GM21786 (cell line): ENCODE data around the gene MYL3.

Experiments
- ATAC-seq: cut with Tn5 transposase; IDR thresholded peaks from one replicate; pipeline ENCODE4 v1.9.1; 2021; ENCODE audit not compliant: unreplicated experiment

Gene MYL3

GRCh38 chr3:46883830-46884185 lies 20.6 kb upstream of the MYL3 start:
- ATAC-seq, result no peak

DNA sequence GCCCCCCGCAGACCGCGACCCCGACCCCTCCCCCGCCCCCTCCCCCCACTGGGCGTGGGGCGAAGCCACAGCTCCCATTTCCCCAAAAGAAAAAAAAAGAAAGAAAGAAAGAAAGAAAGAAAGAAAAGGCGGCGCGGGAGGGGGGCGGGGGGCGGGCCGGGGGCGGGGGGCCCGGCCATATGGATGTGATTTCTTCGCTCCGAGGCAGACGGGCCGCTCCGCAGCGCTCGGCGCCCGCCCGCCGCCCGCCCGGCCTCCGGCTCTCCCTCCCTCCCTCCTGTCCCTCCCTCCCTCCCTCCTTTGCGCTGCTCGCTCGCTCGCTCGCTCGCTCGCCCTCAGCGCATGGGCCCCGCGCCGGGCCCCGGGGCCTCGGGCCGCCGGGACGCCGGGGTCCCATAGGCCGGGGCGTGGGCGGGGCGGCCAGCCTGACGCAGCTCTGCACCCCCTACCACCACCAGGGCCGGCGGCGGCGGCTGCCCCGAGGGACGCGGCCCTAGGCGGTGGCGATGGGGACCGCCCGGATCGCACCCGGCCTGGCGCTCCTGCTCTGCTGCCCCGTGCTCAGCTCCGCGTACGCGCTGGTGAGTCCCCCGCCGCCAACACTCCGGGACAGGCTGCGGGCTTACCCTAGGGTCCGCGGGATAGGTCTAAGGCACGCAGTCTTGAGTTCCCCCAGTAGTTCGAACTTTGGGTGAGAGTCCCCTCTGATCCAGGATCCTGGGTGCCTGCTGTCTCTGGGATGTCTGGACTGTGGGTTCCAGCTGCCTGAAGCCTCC lies 20.0 kb upstream of the MYL3 start:
- ATAC-seq, result no peak

- ATAC-seq, result no peak
Observed at GRCh38 chr3:46882377-46883053, 19.3 kb upstream of the MYL3 start.

GRCh38 chr3:46881596-46882376 lies 18.5 kb upstream of the MYL3 start:
- no peak for ATAC-seq

DNA sequence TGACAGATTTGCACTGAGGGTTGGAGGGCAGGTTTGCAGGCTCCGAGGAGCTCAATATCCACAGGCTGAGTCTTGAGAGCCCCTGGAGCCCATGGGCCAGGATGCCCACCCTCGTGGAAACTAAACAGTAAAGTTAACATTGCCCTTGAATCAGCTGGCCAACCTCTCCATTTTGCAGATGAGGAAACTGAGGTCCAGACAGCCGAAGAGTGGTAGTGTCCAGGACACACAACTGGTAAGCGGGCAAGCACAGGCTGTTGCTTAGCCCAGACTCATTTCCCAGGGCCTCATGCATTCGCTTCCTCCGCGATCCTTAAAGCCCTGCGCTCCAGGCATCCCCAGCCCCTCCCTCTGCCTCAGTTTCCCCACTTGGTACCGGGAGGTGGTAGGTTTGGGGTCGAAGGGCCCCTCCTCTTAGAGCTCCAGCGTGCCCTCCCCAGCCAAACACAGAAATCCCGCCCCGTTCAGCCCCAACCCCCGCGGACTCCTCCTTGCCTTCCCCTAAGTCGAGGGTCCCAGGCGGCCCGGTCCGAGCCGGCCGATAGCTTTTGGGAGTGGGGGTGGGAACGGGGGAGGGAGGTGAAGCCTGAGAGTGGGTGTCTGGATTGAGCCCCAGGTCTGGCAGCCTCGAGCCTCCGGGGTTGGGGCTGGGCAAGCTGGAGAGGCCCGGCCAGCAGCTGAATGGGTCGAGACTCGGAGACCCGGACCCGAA lies 17.8 kb upstream of the MYL3 start:
- no peak for ATAC-seq

- peak; percentile 65 for ATAC-seq
Observed at GRCh38 chr3:46878781-46879436, 15.7 kb upstream of the MYL3 start.

GRCh38 chr3:46877406-46878125 lies 14.3 kb upstream of the MYL3 start, which contains the start of gene PTH1R:
Gene PTH1R (plus strand): TSS chr3:46877721. CDS start chr3:46883560, 5,839 bp downstream.
- ATAC-seq, result no peak

DNA sequence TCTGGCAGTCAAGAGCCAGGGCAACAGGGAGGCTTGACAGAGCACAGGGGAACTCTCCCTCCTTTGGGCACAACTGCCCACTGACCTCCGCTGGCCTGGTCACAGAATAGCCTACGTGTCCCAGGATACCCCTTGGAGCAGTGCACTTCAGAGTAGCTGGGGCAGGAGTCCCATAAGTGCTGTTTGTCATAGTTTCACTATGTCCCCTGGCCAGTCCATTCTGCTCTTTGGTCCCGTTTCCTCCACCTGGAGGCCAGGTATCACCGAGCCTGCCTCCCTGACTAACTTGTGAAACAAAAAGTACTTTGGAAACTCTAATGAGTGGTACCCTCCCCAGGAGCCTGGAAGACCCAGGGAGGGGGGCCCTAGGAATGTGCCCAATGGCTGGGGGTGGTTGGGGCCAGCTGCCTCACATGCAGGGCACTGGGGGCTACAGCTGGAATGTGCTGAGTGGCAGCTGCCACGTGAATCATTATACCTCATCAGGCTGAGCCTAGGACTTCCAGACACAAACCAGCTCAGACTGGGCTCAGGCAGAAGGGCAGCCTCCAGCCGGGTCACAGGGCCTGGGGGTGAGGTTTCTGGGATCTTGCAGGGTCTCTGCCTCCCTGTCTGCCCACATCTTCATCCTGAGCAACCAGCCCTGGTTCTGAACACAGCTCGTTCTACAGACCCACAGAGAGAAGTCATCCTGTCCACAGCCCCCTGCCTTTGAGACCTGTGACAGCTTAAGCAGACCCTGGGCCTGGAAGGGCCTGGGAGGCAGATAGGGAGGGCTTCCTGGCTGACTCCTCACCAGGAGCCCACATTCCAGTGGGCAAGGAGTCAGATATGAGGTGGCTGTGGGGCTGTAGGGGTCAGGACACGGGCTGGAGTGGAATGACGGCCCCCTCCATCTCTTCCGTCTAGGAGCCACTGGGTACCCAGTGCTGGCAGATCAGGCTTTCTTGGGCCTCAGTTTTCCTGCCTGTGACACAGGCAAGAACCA lies 13.4 kb upstream of the MYL3 start:
- no peak for ATAC-seq

DNA sequence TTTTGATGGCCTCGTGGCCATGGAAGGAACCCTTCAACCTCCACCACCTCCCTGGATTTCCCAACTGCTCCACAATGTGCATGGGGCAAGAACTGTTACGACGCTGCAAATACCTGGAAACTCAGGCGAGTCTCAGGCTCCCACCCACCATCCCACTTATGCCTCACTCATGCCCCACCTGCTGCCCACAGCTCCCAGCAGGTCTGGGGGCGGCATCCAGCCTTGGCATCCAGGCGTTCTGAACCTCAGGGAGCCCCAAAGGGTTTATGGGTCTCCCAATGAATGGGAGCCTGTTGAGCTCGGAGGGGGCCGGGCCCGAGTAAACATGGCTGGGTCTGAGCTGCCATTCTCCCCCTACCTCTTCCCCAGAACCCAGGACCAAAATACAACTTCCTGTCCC lies 12.3 kb upstream of the MYL3 start:
- ATAC-seq, result no peak

DNA sequence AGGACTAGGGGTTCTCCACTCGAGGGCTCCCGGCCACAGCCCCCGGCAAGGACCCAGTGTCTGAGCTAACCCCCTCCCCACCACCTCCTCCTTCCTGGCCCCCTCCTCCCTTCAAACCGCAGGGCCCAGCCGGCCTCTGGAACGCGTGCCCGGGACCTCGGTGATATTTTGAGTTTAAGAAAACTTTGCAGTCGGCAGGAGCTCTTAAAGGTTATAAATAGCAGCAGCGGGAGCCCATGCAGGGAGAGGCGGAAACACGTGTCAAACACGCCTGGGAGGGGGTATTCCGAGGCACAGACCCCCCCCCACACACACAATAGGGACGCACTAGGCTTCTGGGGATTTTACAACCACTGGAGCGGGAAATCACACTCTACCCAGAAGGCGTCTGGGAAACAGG lies 11.2 kb upstream of the MYL3 start:
- ATAC-seq, result no peak

DNA sequence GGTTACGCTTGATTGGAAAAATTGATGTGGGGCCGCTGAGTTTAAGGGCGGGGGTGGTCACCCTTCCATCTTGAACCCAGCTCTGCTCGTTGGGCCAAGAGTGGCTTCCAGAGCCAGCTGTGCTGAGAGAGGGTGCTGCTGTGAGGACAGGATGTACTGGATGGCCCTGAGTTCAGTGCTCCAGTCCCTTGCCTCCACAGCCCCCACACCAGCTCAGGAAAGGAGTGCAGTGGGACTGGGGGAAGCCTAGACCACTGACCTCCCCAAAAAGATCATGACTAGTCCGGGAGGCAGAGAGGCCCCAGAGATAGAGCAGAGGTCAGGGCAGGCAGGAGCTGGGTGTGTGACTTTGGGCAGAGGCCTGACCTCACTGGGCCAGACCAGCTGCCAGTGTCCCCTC lies 10.3 kb upstream of the MYL3 start:
- ATAC-seq, result no peak

- ATAC-seq, result no peak
Observed at GRCh38 chr3:46871222-46871621, 8.0 kb upstream of the MYL3 start.

GRCh38 chr3:46870651-46871050 lies 7.4 kb upstream of the MYL3 start:
- ATAC-seq, result no peak

GRCh38 chr3:46869440-46869839 lies 6.2 kb upstream of the MYL3 start:
- ATAC-seq, result no peak

- ATAC-seq, result no peak
Observed at GRCh38 chr3:46868948-46869347, 5.7 kb upstream of the MYL3 start.

DNA sequence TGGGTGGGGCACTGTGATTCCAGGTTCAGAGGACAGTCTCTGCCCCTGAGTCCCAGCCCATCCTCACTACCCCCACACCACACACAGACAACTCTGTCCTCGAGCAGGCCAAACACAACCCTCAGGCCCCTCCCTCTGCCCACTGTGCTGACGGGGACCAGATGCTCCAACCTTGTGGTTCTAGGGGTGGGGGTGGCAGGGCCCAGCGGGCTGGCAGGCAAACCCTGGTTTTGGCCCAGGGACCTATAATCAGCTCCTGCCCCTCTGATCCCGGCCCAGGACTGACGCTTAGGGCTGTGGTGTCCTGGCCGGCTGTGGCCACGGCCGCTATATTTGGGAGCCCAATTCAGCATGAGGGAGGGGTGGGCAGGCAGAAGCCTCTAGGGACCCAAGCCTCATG lies 5.0 kb upstream of the MYL3 start:
- ATAC-seq, result no peak

- ATAC-seq, result no peak
Observed at GRCh38 chr3:46867550-46867898, 4.3 kb upstream of the MYL3 start.

GRCh38 chr3:46866720-46867549 lies 3.7 kb upstream of the MYL3 start:
- no peak for ATAC-seq
